ENCODE data around the gene LONP1. TPM values are rescaled to one million over a fixed set of nuclear protein-coding genes. Genes with fewer than 3 reads are reported as not detected.
A peak's percentile ranks its signal among the peaks of the same experiment; 100 is the strongest.

The LONP1 gene
- polyA plus RNA-seq, 3 donors = 12.1 to 37.2 (median 13.8) TPM

GRCh38 chr19:5680437-5681368, 39.2 kb downstream of the LONP1 start, which contains the start of the genes HSD11B1L and MICOS13:
TSS of gene HSD11B1L (plus strand) at chr19:5681027. CDS start at chr19:5684833, 3,806 bp downstream.
TSS of gene MICOS13 (minus strand) at chr19:5680516. CDS start at chr19:5680486, 30 bp downstream.
- Histone ChIP-seq H3K36me3 (replicated peaks in 1 of 2; ENCODE audit: control insufficient read depth in 1 of 2, insufficient read depth in 2 of 2, low read length in 2 of 2) (no peaks in the 10 kb centered on the region), H3K4me1 (ENCODE audit: control insufficient read depth in 1 of 2, insufficient read depth in 2 of 2, low read length in 2 of 2) (peaks cover 14 to 20% of the 10 kb centered on the region in 2 donors), H3K79me2 (ENCODE audit: insufficient read depth, low read length) (peaks cover 8% of the 10 kb centered on the region), H4K20me1 (ENCODE audit: insufficient read depth, low read length) (no peaks in the 10 kb centered on the region), H3K9ac (ENCODE audit: insufficient read depth, low read length, poor library complexity, severe bottlenecking) (peak within 1 kb of the TSS; percentile 91), H3K27me3 (ENCODE audit: control insufficient read depth in 2 of 2, insufficient read depth in 2 of 2, low read length in 2 of 2) (no peaks in the 10 kb centered on the region), H2AFZ (ENCODE audit: insufficient read depth, low read depth, low read length, poor library complexity, severe bottlenecking) (peak within 1 kb of the TSS; percentile 96), H3K27ac (ENCODE audit: low read depth in 1 of 2, low read length in 2 of 2) (peak within 1 kb of the TSS; percentile 78 to 93), H3K4me2 (replicated peaks; ENCODE audit: extremely low read depth, low read length, poor library complexity, severe bottlenecking) (peak within 1 kb of the TSS; percentile 92), H3K4me3 (replicated peaks in 1 of 3; ENCODE audit: low read depth in 2 of 3, low read length in 3 of 3) (peak within 1 kb of the TSS; percentile 86 to 99 (median 95)), H3K9me3 (replicated peaks in 1 of 2; ENCODE audit: control insufficient read depth in 1 of 2, insufficient read depth in 1 of 2, low read length in 2 of 2) (no peaks in the 10 kb centered on the region)
- Mint-ChIP-seq H3K4me3 (peak within 1 kb of the TSS; percentile 97 to 99), H3K9me3 (peaks cover 0 to 2% (median 0%) of the 10 kb centered on the region in 7 donors), H3K4me1 (peaks cover 21% of the 10 kb centered on the region), H3K36me3 (no peaks in the 10 kb centered on the region), H3K27ac (peak within 1 kb of the TSS; percentile 94 to 99 (median 98)), H3K27me3 (ENCODE audit: low read depth in 3 of 3) (peaks cover 0 to 5% (median 5%) of the 10 kb centered on the region in 3 donors)
- intact Hi-C loops (cut with micrococcal nuclease) = loop anchor here (2.0 to 10.0 kb wide), 4 partner anchors 58 to 694 kb away; partner anchors contain the start of genes ALKBH7 (in 1 of the 2), DUS3L (in 1 of the 2), NDUFA11 (in 1 of the 2) and PSPN (in 1 of the 2)
- TF ChIP-seq, protein P1, sequence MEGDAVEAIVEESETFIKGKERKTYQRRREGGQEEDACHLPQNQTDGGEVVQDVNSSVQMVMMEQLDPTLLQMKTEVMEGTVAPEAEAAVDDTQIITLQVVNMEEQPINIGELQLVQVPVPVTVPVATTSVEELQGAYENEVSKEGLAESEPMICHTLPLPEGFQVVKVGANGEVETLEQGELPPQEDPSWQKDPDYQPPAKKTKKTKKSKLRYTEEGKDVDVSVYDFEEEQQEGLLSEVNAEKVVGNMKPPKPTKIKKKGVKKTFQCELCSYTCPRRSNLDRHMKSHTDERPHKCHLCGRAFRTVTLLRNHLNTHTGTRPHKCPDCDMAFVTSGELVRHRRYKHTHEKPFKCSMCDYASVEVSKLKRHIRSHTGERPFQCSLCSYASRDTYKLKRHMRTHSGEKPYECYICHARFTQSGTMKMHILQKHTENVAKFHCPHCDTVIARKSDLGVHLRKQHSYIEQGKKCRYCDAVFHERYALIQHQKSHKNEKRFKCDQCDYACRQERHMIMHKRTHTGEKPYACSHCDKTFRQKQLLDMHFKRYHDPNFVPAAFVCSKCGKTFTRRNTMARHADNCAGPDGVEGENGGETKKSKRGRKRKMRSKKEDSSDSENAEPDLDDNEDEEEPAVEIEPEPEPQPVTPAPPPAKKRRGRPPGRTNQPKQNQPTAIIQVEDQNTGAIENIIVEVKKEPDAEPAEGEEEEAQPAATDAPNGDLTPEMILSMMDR (IDR thresholded peaks at IDR 0.05) = no peak
- DNase-seq = peak; percentile 97 to 99 (median 99)
- WGBS (ENCODE audit: insufficient coverage) = 0% methylated on average over 89 of the region's 94 CpGs

- Histone ChIP-seq H3K4me1 (ENCODE audit: control insufficient read depth in 1 of 2, insufficient read depth in 2 of 2, low read length in 2 of 2) (peaks cover 14 to 20% of the 10 kb centered on the region in 2 donors), H4K20me1 (ENCODE audit: insufficient read depth, low read length) (no peaks in the 10 kb centered on the region), H2AFZ (ENCODE audit: insufficient read depth, low read depth, low read length, poor library complexity, severe bottlenecking) (peak overlapping the region; percentile 96), H3K9me3 (replicated peaks in 1 of 2; ENCODE audit: control insufficient read depth in 1 of 2, insufficient read depth in 1 of 2, low read length in 2 of 2) (no peaks in the 10 kb centered on the region), H3K36me3 (replicated peaks in 1 of 2; ENCODE audit: control insufficient read depth in 1 of 2, insufficient read depth in 2 of 2, low read length in 2 of 2) (no peaks in the 10 kb centered on the region), H3K27me3 (ENCODE audit: control insufficient read depth in 2 of 2, insufficient read depth in 2 of 2, low read length in 2 of 2) (no peaks in the 10 kb centered on the region), H3K27ac (ENCODE audit: low read depth in 1 of 2, low read length in 2 of 2) (peak overlapping the region; percentile 78 to 93), H3K79me2 (ENCODE audit: insufficient read depth, low read length) (peaks cover 8% of the 10 kb centered on the region), H3K4me3 (replicated peaks in 1 of 3; ENCODE audit: low read depth in 2 of 3, low read length in 3 of 3) (peak overlapping the region; percentile 86 to 99 (median 95)), H3K4me2 (replicated peaks; ENCODE audit: extremely low read depth, low read length, poor library complexity, severe bottlenecking) (peak overlapping the region; percentile 92), H3K9ac (ENCODE audit: insufficient read depth, low read length, poor library complexity, severe bottlenecking) (peak overlapping the region; percentile 91)
- TF ChIP-seq, protein P1 (IDR thresholded peaks at IDR 0.05) = no peak
- WGBS (ENCODE audit: insufficient coverage) = under 1% methylated on average over 19 of the region's 23 CpGs
- Mint-ChIP-seq H3K27ac (peak overlapping the region; percentile 94 to 99 (median 98)), H3K9me3 (peaks cover 0 to 2% (median 0%) of the 10 kb centered on the region in 7 donors), H3K36me3 (no peaks in the 10 kb centered on the region), H3K27me3 (ENCODE audit: low read depth in 3 of 3) (peaks cover 0 to 5% (median 5%) of the 10 kb centered on the region in 3 donors), H3K4me3 (peak overlapping the region; percentile 97 to 99), H3K4me1 (peaks cover 21% of the 10 kb centered on the region)
- intact Hi-C loops (cut with micrococcal nuclease) = loop anchor here (2.0 to 10.0 kb wide), 4 partner anchors 57 to 695 kb away; partner anchors contain the start of genes ALKBH7 (in 1 of the 2), DUS3L (in 1 of the 2), NDUFA11 (in 1 of the 2) and PSPN (in 1 of the 2)
- DNase-seq = no peak
Measured at GRCh38 chr19:5680084-5680436, 39.9 kb downstream of the LONP1 start.
